Astrocyte (in vitro differentiated cells and primary cell): Measurements from ENCODE around the gene ZHX3.

Experiments
- EZH2 ChIP-seq: IDR thresholded peaks from 2 replicates; pipeline ENCODE4 v1.6.1; 2012; ENCODE audit warnings: mild to moderate bottlenecking, low read length, inconsistent platforms; ENCODE audit not compliant: insufficient read depth
- TF ChIP-seq, protein P1 (sequence below): IDR thresholded peaks from 2 replicates; pipeline ENCODE4 v1.5.1; 2011; ENCODE audit warnings: low read depth, mild to moderate bottlenecking, inconsistent platforms, low read length, moderate library complexity; ENCODE audit not compliant: insufficient read depth

DNA sequence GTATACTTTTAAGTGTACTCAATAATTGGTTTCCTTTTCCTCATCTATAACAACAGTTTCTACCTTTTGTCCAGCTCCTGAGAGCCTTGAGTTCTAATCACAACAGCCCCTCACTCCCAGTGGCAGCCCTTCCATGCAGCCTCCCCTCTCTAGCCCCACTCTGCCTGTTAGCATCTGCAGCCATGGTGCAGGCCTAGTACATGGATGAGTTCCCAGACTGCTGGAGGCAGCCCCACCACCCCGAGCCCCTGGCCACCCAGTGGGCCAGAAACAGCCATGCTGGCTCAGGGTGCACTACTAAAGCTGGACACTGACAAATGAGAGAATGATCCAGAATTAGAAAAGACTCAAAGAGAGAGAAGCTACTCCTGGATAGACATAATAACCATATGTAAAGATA, 13.4 kb upstream of the ZHX3 start:
- TF ChIP-seq, protein P1, sequence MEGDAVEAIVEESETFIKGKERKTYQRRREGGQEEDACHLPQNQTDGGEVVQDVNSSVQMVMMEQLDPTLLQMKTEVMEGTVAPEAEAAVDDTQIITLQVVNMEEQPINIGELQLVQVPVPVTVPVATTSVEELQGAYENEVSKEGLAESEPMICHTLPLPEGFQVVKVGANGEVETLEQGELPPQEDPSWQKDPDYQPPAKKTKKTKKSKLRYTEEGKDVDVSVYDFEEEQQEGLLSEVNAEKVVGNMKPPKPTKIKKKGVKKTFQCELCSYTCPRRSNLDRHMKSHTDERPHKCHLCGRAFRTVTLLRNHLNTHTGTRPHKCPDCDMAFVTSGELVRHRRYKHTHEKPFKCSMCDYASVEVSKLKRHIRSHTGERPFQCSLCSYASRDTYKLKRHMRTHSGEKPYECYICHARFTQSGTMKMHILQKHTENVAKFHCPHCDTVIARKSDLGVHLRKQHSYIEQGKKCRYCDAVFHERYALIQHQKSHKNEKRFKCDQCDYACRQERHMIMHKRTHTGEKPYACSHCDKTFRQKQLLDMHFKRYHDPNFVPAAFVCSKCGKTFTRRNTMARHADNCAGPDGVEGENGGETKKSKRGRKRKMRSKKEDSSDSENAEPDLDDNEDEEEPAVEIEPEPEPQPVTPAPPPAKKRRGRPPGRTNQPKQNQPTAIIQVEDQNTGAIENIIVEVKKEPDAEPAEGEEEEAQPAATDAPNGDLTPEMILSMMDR = no peak
- no peak for TF ChIP-seq EZH2
